ENCODE data around the gene SLC51B.
"Not testable (repeated sequence)": the region's sequence is repeated elsewhere in the genome, so short reads cannot be mapped to it uniquely, and the experiment has no call there.

SLC51B gene

GRCh38 chr15:65069779-65070546, 24.8 kb downstream of the SLC51B start:
- no peak overlapping the region for H3K27ac ChIP-seq (ENCODE audit: poor library complexity, severe bottlenecking)
- H3K4me3 ChIP-seq (ENCODE audit: severe bottlenecking): no peak overlapping the region
- no peaks in the 10 kb centered on the region for H3K4me1 ChIP-seq (ENCODE audit: insufficient read depth, poor library complexity, severe bottlenecking)
- H3K9me3 ChIP-seq (ENCODE audit: severe bottlenecking): no peaks in the 10 kb centered on the region
- peaks cover 30% of the 10 kb centered on the region for H3K27me3 ChIP-seq (ENCODE audit: insufficient read depth, poor library complexity, severe bottlenecking)
- no peak for ATAC-seq (ENCODE audit: low read depth)
- no peaks in the 10 kb centered on the region for H3K36me3 ChIP-seq (ENCODE audit: low read depth)
- TF ChIP-seq, protein P1, sequence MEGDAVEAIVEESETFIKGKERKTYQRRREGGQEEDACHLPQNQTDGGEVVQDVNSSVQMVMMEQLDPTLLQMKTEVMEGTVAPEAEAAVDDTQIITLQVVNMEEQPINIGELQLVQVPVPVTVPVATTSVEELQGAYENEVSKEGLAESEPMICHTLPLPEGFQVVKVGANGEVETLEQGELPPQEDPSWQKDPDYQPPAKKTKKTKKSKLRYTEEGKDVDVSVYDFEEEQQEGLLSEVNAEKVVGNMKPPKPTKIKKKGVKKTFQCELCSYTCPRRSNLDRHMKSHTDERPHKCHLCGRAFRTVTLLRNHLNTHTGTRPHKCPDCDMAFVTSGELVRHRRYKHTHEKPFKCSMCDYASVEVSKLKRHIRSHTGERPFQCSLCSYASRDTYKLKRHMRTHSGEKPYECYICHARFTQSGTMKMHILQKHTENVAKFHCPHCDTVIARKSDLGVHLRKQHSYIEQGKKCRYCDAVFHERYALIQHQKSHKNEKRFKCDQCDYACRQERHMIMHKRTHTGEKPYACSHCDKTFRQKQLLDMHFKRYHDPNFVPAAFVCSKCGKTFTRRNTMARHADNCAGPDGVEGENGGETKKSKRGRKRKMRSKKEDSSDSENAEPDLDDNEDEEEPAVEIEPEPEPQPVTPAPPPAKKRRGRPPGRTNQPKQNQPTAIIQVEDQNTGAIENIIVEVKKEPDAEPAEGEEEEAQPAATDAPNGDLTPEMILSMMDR (IDR thresholded peaks at IDR 0.05; ENCODE audit: poor library complexity, severe bottlenecking): no peak
- no peak for DNase-seq (ENCODE audit: low spot score)

- TF ChIP-seq, protein P1 (IDR thresholded peaks at IDR 0.05; ENCODE audit: poor library complexity, severe bottlenecking): no peak
- Histone ChIP-seq H3K27ac (ENCODE audit: poor library complexity, severe bottlenecking) (no peak overlapping the region), H3K4me3 (ENCODE audit: severe bottlenecking) (no peak overlapping the region)
Measured at GRCh38 chr15:65071381-65071811, 26.2 kb downstream of the SLC51B start.

DNA sequence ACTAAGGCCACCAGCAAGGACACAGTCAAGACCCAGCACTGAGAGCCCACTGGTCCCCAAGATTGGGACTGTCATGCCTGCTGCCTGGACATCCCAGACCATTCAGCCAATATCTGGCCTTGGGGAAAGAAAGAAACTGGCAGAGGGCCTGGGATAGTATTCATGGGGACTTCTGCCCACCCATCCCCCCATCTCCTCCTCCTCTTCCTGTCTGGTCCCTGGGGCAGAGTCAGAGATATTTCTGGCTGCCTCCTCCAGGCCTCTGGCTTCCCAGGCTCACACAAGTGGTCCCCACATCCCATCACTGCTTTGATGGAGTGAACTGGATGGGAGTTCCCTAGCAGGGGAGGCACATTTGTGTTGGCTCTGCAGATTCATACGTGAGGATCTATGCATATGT, 26.8 kb downstream of the SLC51B start:
- Histone ChIP-seq H3K4me3 (ENCODE audit: severe bottlenecking) (no peak overlapping the region), H3K36me3 (ENCODE audit: low read depth) (no peaks in the 10 kb centered on the region), H3K9me3 (ENCODE audit: severe bottlenecking) (no peaks in the 10 kb centered on the region), H3K27ac (ENCODE audit: poor library complexity, severe bottlenecking) (no peak overlapping the region), H3K4me1 (ENCODE audit: insufficient read depth, poor library complexity, severe bottlenecking) (no peaks in the 10 kb centered on the region), H3K27me3 (ENCODE audit: insufficient read depth, poor library complexity, severe bottlenecking) (peaks cover 21% of the 10 kb centered on the region)
- TF ChIP-seq, protein P1 (IDR thresholded peaks at IDR 0.05; ENCODE audit: poor library complexity, severe bottlenecking): no peak
- DNase-seq (ENCODE audit: low spot score): no peak
- ATAC-seq (ENCODE audit: low read depth): no peak

More at GRCh38 chr15:65071381-65071811, 26.2 kb downstream of the SLC51B start:
- DNase-seq (ENCODE audit: low spot score): peak; percentile 55
- peaks cover 21% of the 10 kb centered on the region for H3K27me3 ChIP-seq (ENCODE audit: insufficient read depth, poor library complexity, severe bottlenecking)
- H3K36me3 ChIP-seq (ENCODE audit: low read depth): no peaks in the 10 kb centered on the region
- no peak for ATAC-seq (ENCODE audit: low read depth)
- H3K9me3 ChIP-seq (ENCODE audit: severe bottlenecking): no peaks in the 10 kb centered on the region
- H3K4me1 ChIP-seq (ENCODE audit: insufficient read depth, poor library complexity, severe bottlenecking): no peaks in the 10 kb centered on the region

DNA sequence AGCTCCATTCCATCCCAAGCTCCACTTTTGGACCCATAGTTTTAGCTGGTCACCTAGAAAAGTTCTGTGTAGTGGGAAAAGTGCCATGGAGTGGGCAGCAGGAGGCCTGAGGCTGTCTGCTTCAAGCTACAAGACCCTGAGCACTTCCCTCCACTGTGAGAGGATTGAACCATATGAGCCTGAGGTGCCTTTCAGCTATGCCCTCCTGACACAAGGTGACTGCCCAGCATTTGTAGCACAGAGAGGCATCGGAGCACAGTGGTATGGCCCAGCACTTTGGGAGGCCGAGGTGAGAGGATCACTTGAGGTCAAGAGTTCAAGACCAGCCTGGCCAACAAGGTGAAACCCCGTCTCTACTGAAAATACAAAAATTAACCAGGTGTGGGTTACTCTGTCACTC, 27.4 kb downstream of the SLC51B start:
- no peaks in the 10 kb centered on the region for H3K4me1 ChIP-seq (ENCODE audit: insufficient read depth, poor library complexity, severe bottlenecking)
- no peak for ATAC-seq (ENCODE audit: low read depth)
- DNase-seq (ENCODE audit: low spot score): no peak

GRCh38 chr15:65074946-65075345, 29.8 kb downstream of the SLC51B start:
- not testable (repeated sequence) for H3K4me3 ChIP-seq (ENCODE audit: severe bottlenecking); H3K4me1 ChIP-seq (ENCODE audit: insufficient read depth, poor library complexity, severe bottlenecking); ATAC-seq (ENCODE audit: low read depth); DNase-seq (ENCODE audit: low spot score); H3K9me3 ChIP-seq (ENCODE audit: severe bottlenecking); H3K36me3 ChIP-seq (ENCODE audit: low read depth); H3K27ac ChIP-seq (ENCODE audit: poor library complexity, severe bottlenecking)
- H3K27me3 ChIP-seq (ENCODE audit: insufficient read depth, poor library complexity, severe bottlenecking): peaks cover 15% of the 10 kb centered on the region

More for the DNA sequence above, 27.4 kb downstream of the SLC51B start:
- Histone ChIP-seq H3K36me3 (ENCODE audit: low read depth) (no peaks in the 10 kb centered on the region), H3K27me3 (ENCODE audit: insufficient read depth, poor library complexity, severe bottlenecking) (peaks cover 21% of the 10 kb centered on the region), H3K9me3 (ENCODE audit: severe bottlenecking) (no peaks in the 10 kb centered on the region), H3K27ac (ENCODE audit: poor library complexity, severe bottlenecking) (no peak overlapping the region), H3K4me3 (ENCODE audit: severe bottlenecking) (no peak overlapping the region)
- TF ChIP-seq, protein P1 (IDR thresholded peaks at IDR 0.05; ENCODE audit: poor library complexity, severe bottlenecking): no peak

DNA sequence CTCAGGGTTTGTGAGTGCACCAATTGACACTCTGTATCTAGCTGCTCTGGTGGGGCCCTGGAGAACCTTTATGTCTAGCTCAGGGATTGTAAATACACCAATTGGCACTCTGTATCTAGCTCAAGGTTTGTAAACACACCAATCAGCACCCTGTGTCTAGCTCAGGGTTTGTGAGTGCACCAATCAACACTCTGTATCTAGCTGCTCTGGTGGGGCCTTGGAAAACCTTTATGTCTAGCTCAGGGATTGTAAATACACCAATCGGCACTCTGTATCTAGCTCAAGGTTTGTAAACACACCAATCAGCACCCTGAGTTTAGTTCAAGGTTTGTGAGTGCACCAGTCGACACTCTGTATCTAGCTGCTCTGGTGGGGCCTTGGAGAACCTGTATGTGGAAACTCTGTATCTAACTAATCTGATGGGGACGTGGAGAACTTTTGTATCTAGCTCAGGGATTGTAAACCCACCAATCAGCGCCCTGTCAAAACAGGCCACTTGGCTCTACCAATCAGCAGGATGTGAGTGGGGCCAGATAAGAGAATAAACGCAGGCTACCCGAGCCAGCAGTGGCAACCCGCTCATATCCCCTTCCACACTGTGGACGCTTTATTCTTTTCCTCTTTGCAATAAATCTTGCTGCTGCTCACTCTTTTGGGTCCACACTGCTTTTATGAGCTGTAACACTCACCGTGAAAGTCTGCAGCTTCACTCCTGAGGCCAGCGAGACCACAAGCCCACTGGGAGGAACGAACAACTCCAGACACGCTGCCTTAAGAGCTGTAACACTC, 30.6 kb downstream of the SLC51B start:
- not testable (repeated sequence) for DNase-seq (ENCODE audit: low spot score); H3K9me3 ChIP-seq (ENCODE audit: severe bottlenecking); H3K36me3 ChIP-seq (ENCODE audit: low read depth); H3K27ac ChIP-seq (ENCODE audit: poor library complexity, severe bottlenecking); ATAC-seq (ENCODE audit: low read depth); H3K4me3 ChIP-seq (ENCODE audit: severe bottlenecking); H3K4me1 ChIP-seq (ENCODE audit: insufficient read depth, poor library complexity, severe bottlenecking)
- peaks cover 15% of the 10 kb centered on the region for H3K27me3 ChIP-seq (ENCODE audit: insufficient read depth, poor library complexity, severe bottlenecking)
